Endodermal cell (in vitro differentiated cells): ENCODE results near the gene DAW1. TPM values are rescaled to one million over a fixed set of nuclear protein-coding genes. Genes with fewer than 3 reads are reported as not detected.

Experiments used
- DNase-seq: peaks from one replicate; pipeline ENCODE4 v3.0.0-alpha.2; 2017
- H3K27ac ChIP-seq: 2 replicates; pipeline ENCODE4 v1.5.1; 2013; ENCODE audit warnings: mild to moderate bottlenecking, low read depth, low read length, moderate library complexity
- H3K27me3 ChIP-seq: 2 replicates; pipeline ENCODE4 v1.6.1; 2013; ENCODE audit warnings: mild to moderate bottlenecking, low read length, moderate library complexity; ENCODE audit not compliant: insufficient read depth, control insufficient read depth, poor library complexity, severe bottlenecking
- H3K36me3 ChIP-seq: 2 replicates; pipeline ENCODE4 v1.7.0; 2013; ENCODE audit warnings: mild to moderate bottlenecking, low read length, moderate library complexity; ENCODE audit not compliant: control insufficient read depth, insufficient read depth
- H3K4me1 ChIP-seq: one replicate; pipeline ENCODE4 v1.7.0; 2013; ENCODE audit warnings: low read length; ENCODE audit not compliant: control insufficient read depth, insufficient read depth
- H3K4me3 ChIP-seq: 2 replicates; pipeline ENCODE4 v1.5.1; 2013; ENCODE audit warnings: mild to moderate bottlenecking, low read length, moderate library complexity
- H3K9ac ChIP-seq: 2 replicates; pipeline ENCODE4 v1.6.1; 2013; ENCODE audit warnings: mild to moderate bottlenecking, low read length, moderate library complexity; ENCODE audit not compliant: poor library complexity, severe bottlenecking; ENCODE audit errors: extremely low read depth
- H3K9me3 ChIP-seq: 2 replicates; pipeline ENCODE4 v1.6.1; 2013; ENCODE audit warnings: mild to moderate bottlenecking, low read length, moderate library complexity; ENCODE audit not compliant: control insufficient read depth
- H3K27ac Mint-ChIP-seq: 2 replicates; pipeline ENCODE4 v1.8.0; 2020; ENCODE audit warnings: mixed read lengths
- H3K27me3 Mint-ChIP-seq: 2 replicates; pipeline ENCODE4 v1.8.0; 2021; ENCODE audit warnings: mild to moderate bottlenecking, mixed read lengths; ENCODE audit not compliant: insufficient read depth
- H3K36me3 Mint-ChIP-seq: 2 replicates; pipeline ENCODE4 v1.8.0; 2020; ENCODE audit warnings: low read depth, mixed read lengths
- H3K4me1 Mint-ChIP-seq: 2 replicates; pipeline ENCODE4 v1.8.0; 2020; ENCODE audit warnings: mixed read lengths
- H3K4me3 Mint-ChIP-seq: 2 replicates; pipeline ENCODE4 v1.8.0; 2020; ENCODE audit warnings: mild to moderate bottlenecking, moderate library complexity, mixed read lengths
- H3K9me3 Mint-ChIP-seq: 2 replicates; pipeline ENCODE4 v1.8.0; 2020; ENCODE audit warnings: mild to moderate bottlenecking, mixed read lengths
- WGBS, 2 experiments: methylation state at CpG; one replicate each; pipeline versions ENCODE4 v1.1.5 to v1.1.7; 2013; ENCODE audit warnings: missing lambda C conversion rate in 2 of 2, mixed read lengths in 1 of 2; ENCODE audit not compliant: insufficient coverage in 1 of 2, insufficient read length in 1 of 2; 5-methylcytosine and 5-hydroxymethylcytosine counted together
- total RNA-seq, 2 donors: library from RNA; stranded (reverse); fragmentation: NEBNext Ultra II Directional in 1 of 2; extraction: Animal tissue kit (Norgen Biotek cat#: 25700) in 1 of 2; gene quantifications; 2 replicates in 1 of 2; 3 replicates in 1 of 2; pipeline ENCODE4 v1.2.1, GENCODE V29; 2021
- TF ChIP-seq, protein P1 (sequence below): fragments of 200-600 bp; sonication (generic); conservative IDR thresholded peaks from 2 replicates; pipeline ENCODE4 v1.5.0; 2021; ENCODE audit warnings: antibody characterized with exemption, mild to moderate bottlenecking

The DAW1 gene
- total RNA-seq, 2 donors from 2014 or later, result 0.27 TPM; not detected in 1

DNA sequence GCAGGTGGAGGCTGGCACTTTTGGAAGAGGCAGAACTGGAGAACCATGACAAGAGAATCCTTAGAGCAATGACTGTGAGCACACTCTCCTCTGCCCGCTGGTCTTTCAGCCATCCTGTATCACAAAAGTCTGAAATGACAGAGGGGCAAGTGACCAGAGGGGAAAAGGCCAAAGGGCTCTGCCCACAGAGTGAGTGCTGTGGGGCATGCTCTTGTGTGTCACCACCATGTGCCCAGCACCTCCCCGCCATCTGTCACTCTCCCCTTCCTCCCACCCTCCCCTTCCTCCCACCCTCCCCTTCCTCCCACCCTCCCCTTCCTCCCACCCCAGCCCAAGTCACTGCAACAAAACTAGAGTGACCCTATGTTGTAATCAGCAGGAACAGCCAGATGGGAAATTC is 31.9 kb downstream of the DAW1 start:
- H3K4me1 ChIP-seq, result no peaks in the 10 kb centered on the region
- no peak overlapping the region for H3K4me3 ChIP-seq
- H3K27ac ChIP-seq, result no peak overlapping the region
- WGBS, 2 experiments, result 84% methylated on average over 2 of the region's 2 CpGs; no CpG with 5 or more reads in 1 of the 2 experiments
- DNase-seq, result no peak
- H3K4me3 Mint-ChIP-seq, result no peak overlapping the region
- H3K27me3 ChIP-seq, result no peaks in the 10 kb centered on the region
- TF ChIP-seq, protein P1, sequence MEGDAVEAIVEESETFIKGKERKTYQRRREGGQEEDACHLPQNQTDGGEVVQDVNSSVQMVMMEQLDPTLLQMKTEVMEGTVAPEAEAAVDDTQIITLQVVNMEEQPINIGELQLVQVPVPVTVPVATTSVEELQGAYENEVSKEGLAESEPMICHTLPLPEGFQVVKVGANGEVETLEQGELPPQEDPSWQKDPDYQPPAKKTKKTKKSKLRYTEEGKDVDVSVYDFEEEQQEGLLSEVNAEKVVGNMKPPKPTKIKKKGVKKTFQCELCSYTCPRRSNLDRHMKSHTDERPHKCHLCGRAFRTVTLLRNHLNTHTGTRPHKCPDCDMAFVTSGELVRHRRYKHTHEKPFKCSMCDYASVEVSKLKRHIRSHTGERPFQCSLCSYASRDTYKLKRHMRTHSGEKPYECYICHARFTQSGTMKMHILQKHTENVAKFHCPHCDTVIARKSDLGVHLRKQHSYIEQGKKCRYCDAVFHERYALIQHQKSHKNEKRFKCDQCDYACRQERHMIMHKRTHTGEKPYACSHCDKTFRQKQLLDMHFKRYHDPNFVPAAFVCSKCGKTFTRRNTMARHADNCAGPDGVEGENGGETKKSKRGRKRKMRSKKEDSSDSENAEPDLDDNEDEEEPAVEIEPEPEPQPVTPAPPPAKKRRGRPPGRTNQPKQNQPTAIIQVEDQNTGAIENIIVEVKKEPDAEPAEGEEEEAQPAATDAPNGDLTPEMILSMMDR, result no peak
- no peak overlapping the region for H3K27ac Mint-ChIP-seq
- H3K9ac ChIP-seq, result no peak overlapping the region
- no peaks in the 10 kb centered on the region for H3K36me3 ChIP-seq
- H3K27me3 Mint-ChIP-seq, result no peaks in the 10 kb centered on the region
- H3K4me1 Mint-ChIP-seq, result no peaks in the 10 kb centered on the region
- no peaks in the 10 kb centered on the region for H3K36me3 Mint-ChIP-seq
- H3K9me3 Mint-ChIP-seq, result no peaks in the 10 kb centered on the region
- no peaks in the 10 kb centered on the region for H3K9me3 ChIP-seq

DNA sequence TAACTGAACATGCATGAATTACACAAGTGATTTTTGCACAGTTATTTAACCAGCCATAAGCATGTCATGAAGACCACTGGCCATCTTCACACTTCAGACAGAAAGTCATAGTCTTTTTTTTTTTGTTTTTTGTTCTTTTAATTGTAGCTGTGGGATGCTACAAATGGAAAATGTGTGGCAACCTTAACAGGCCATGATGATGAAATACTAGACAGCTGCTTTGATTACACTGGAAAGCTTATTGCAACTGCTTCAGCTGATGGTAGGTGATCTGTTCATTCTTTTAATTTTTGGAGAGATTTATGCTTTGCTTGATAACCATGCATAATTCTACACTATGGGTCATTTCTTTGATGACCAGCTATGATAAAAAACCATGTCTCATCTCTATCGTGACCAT is 35.6 kb downstream of the DAW1 start:
- no peaks in the 10 kb centered on the region for H3K27me3 Mint-ChIP-seq
- H3K4me3 Mint-ChIP-seq, result no peak overlapping the region
- Histone ChIP-seq H3K9me3 (no peaks in the 10 kb centered on the region), H3K4me1 (no peaks in the 10 kb centered on the region), H3K36me3 (no peaks in the 10 kb centered on the region), H3K27ac (no peak overlapping the region), H3K4me3 (no peak overlapping the region), H3K27me3 (no peaks in the 10 kb centered on the region), H3K9ac (no peak overlapping the region)
- no peaks in the 10 kb centered on the region for H3K4me1 Mint-ChIP-seq
- 92 to 100% methylated on average over 1 of the region's 1 CpG for WGBS, 2 experiments
- TF ChIP-seq, protein P1, result no peak
- no peaks in the 10 kb centered on the region for H3K36me3 Mint-ChIP-seq
- no peak for DNase-seq
- no peaks in the 10 kb centered on the region for H3K9me3 Mint-ChIP-seq
- H3K27ac Mint-ChIP-seq, result no peak overlapping the region

DNA sequence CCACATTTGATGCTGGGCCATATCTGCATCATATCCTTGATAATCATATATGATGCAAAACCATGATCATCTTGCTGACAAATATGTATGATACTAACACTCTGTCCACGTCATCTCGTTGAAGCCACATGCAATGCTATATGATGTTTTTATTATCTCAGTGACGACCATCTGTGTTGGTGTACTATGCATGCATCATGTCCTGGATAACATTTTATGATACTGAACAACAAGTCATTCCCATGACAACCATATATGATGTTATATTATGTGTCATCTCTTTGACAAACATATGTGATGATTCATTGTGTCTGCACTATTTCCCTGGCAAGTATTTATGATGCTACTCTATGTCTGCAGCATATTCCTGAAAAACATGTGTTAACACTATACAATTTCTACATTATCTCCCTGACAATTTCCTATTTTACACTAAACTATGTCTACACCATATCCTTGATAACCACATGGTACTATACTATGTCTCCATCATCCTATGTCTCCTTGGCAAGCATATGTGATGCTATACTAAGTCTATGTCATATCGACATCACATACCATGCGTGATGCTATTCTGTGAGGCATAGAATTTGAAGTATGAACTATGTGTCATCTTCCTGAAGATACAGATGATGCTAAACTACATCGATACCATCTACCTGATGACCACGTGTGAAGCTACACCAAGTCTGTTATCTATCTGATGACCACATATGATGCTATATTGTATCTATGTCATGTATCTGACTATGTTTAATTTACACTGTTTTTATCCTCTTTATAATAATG is 37.0 kb downstream of the DAW1 start:
- Mint-ChIP-seq H3K4me3 (no peak overlapping the region), H3K36me3 (no peaks in the 10 kb centered on the region), H3K9me3 (no peaks in the 10 kb centered on the region), H3K27me3 (no peaks in the 10 kb centered on the region), H3K27ac (no peak overlapping the region), H3K4me1 (no peaks in the 10 kb centered on the region)
- Histone ChIP-seq H3K4me1 (no peaks in the 10 kb centered on the region), H3K27ac (no peak overlapping the region), H3K4me3 (no peak overlapping the region), H3K36me3 (no peaks in the 10 kb centered on the region), H3K27me3 (no peaks in the 10 kb centered on the region), H3K9me3 (no peaks in the 10 kb centered on the region), H3K9ac (no peak overlapping the region)
- no peak for DNase-seq
- TF ChIP-seq, protein P1, result no peak
- 87 to 98% methylated on average over 7 of the region's 7 CpGs for WGBS, 2 experiments
